Measurements from ENCODE around the gene CCL4. TPM values are rescaled to one million over a fixed set of nuclear protein-coding genes. Genes with fewer than 3 reads are reported as not detected.

The CCL4 gene
- total RNA-seq, 3 donors from 2014 or later, result 2.6 to 12.0 (median 5.2) TPM

DNA sequence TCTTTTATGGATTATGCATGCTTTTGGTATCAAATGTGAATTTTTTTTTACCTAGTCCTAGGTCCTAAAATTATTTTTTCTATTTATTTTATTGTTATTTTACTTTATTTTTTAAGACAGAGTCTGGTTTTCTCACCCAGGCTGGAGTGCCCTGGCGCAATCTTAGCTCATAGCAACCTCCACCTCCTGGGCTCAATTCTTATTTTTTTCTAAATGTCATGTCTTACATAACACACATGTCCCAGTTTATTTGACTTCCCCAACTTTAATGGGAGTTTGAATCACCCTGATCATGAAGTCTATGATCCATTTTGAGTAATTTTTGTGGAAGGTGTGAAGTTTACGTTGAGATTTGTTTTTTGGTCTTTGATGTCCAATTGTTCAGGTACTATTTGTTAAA, 42.8 kb upstream of the CCL4 start:
- Histone ChIP-seq H3K4me1 (no peaks in the 10 kb centered on the region), H3K4me3 (no peak overlapping the region), H3K36me3 (no peaks in the 10 kb centered on the region), H3K27me3 (no peaks in the 10 kb centered on the region), H3K27ac (no peak overlapping the region), H3K9me3 (no peaks in the 10 kb centered on the region)
- intact Hi-C loops (cut with DNase I; ENCODE audit: low total_unique reads), result no loop called here
- no peak for TF ChIP-seq POLR2AphosphoS5 (IDR thresholded peaks at IDR 0.05)
- TF ChIP-seq POLR2A (IDR thresholded peaks at IDR 0.05), result no peak
- TF ChIP-seq, protein P1, sequence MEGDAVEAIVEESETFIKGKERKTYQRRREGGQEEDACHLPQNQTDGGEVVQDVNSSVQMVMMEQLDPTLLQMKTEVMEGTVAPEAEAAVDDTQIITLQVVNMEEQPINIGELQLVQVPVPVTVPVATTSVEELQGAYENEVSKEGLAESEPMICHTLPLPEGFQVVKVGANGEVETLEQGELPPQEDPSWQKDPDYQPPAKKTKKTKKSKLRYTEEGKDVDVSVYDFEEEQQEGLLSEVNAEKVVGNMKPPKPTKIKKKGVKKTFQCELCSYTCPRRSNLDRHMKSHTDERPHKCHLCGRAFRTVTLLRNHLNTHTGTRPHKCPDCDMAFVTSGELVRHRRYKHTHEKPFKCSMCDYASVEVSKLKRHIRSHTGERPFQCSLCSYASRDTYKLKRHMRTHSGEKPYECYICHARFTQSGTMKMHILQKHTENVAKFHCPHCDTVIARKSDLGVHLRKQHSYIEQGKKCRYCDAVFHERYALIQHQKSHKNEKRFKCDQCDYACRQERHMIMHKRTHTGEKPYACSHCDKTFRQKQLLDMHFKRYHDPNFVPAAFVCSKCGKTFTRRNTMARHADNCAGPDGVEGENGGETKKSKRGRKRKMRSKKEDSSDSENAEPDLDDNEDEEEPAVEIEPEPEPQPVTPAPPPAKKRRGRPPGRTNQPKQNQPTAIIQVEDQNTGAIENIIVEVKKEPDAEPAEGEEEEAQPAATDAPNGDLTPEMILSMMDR (IDR thresholded peaks at IDR 0.05), result no peak
- no peak for DNase-seq (ENCODE audit: low spot score in 2 of 2)

- intact Hi-C loops (cut with DNase I; ENCODE audit: low total_unique reads), result no loop called here
- H3K36me3 ChIP-seq, result no peaks in the 10 kb centered on the region
- no peak for TF ChIP-seq POLR2A (IDR thresholded peaks at IDR 0.05)
- TF ChIP-seq POLR2AphosphoS5 (IDR thresholded peaks at IDR 0.05), result no peak
- TF ChIP-seq, protein P1 (IDR thresholded peaks at IDR 0.05), result no peak
- no peaks in the 10 kb centered on the region for H3K4me1 ChIP-seq
- no peak within 1 kb of the TSS for H3K4me3 ChIP-seq
- no peak for DNase-seq (ENCODE audit: low spot score in 2 of 2)
- H3K9me3 ChIP-seq, result no peaks in the 10 kb centered on the region
- no peaks in the 10 kb centered on the region for H3K27me3 ChIP-seq
- H3K27ac ChIP-seq, result no peak within 1 kb of the TSS
Observed at GRCh38 chr17:36063786-36064541, 39.7 kb upstream of the CCL4 start, which contains the start of gene CCL18. TSS of gene CCL18 (plus strand) at chr17:36064272. CDS start at chr17:36064343, 71 bp downstream.

- H3K27ac ChIP-seq, result no peak overlapping the region
- no peaks in the 10 kb centered on the region for H3K27me3 ChIP-seq
- intact Hi-C loops (cut with DNase I; ENCODE audit: low total_unique reads), result no loop called here
- no peaks in the 10 kb centered on the region for H3K36me3 ChIP-seq
- no peaks in the 10 kb centered on the region for H3K4me1 ChIP-seq
- DNase-seq (ENCODE audit: low spot score in 2 of 2), result no peak
- TF ChIP-seq POLR2AphosphoS5 (IDR thresholded peaks at IDR 0.05), result no peak
- TF ChIP-seq, protein P1 (IDR thresholded peaks at IDR 0.05), result no peak
- no peak for TF ChIP-seq POLR2A (IDR thresholded peaks at IDR 0.05)
- no peak overlapping the region for H3K4me3 ChIP-seq
- no peaks in the 10 kb centered on the region for H3K9me3 ChIP-seq
Observed at GRCh38 chr17:36066365-36066985, 37.2 kb upstream of the CCL4 start.

- Histone ChIP-seq H3K4me3 (no peak overlapping the region), H3K9me3 (no peaks in the 10 kb centered on the region), H3K27ac (no peak overlapping the region), H3K36me3 (no peaks in the 10 kb centered on the region), H3K27me3 (no peaks in the 10 kb centered on the region), H3K4me1 (no peaks in the 10 kb centered on the region)
- intact Hi-C loops (cut with DNase I; ENCODE audit: low total_unique reads), result no loop called here
- DNase-seq (ENCODE audit: low spot score in 2 of 2), result no peak
- TF ChIP-seq POLR2AphosphoS5 (IDR thresholded peaks at IDR 0.05) (no peak), POLR2A (IDR thresholded peaks at IDR 0.05) (no peak)
- TF ChIP-seq, protein P1 (IDR thresholded peaks at IDR 0.05), result no peak
Observed at GRCh38 chr17:36068524-36068923, 35.1 kb upstream of the CCL4 start.

GRCh38 chr17:36069136-36069535, 34.5 kb upstream of the CCL4 start:
- Histone ChIP-seq H3K27me3 (no peaks in the 10 kb centered on the region), H3K4me1 (no peaks in the 10 kb centered on the region), H3K27ac (no peak overlapping the region), H3K4me3 (no peak overlapping the region), H3K36me3 (no peaks in the 10 kb centered on the region), H3K9me3 (no peaks in the 10 kb centered on the region)
- no peak for DNase-seq (ENCODE audit: low spot score in 2 of 2)
- intact Hi-C loops (cut with DNase I; ENCODE audit: low total_unique reads), result no loop called here
- no peak for TF ChIP-seq POLR2A (IDR thresholded peaks at IDR 0.05)
